ENCODE data around the gene NRTN.
"Not testable (repeated sequence)": the region's sequence is repeated elsewhere in the genome, so short reads cannot be mapped to it uniquely, and the experiment has no call there.

Gene NRTN

DNA sequence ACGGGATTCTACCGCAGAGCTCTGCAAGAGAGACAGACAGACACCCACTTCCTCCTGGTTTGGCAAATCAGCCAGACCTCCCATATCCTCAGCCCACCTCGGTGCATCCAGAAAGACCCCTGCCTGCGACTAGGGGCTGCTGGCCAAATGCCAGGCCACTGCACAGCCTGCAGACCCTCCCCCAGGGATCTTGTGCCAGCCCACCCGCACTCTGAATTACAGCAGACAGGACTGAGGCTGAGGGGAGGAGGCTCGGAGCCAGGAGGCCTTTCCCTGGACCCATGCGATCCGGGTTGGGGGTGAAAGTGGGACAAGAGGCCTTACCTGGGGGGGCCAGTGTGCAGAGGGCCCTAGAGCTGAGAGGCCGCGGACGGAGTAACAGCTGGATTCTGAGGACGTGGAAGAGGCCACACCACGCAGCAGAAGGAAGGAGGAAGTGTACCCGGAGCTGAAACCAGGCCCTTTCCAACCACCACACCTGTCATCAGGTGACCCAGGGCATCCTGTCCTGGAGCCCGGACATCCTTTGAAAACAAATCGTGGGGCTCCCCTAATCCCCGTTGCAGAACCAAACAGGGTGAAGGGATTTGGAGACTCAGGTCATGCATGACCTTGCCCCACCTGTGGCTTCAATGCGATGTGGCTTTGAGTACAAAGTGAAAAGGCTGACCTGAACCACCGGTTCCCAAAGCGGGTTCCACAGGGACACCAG lies 33.6 kb downstream of the NRTN start:
- DNase-seq, result no peak

DNA sequence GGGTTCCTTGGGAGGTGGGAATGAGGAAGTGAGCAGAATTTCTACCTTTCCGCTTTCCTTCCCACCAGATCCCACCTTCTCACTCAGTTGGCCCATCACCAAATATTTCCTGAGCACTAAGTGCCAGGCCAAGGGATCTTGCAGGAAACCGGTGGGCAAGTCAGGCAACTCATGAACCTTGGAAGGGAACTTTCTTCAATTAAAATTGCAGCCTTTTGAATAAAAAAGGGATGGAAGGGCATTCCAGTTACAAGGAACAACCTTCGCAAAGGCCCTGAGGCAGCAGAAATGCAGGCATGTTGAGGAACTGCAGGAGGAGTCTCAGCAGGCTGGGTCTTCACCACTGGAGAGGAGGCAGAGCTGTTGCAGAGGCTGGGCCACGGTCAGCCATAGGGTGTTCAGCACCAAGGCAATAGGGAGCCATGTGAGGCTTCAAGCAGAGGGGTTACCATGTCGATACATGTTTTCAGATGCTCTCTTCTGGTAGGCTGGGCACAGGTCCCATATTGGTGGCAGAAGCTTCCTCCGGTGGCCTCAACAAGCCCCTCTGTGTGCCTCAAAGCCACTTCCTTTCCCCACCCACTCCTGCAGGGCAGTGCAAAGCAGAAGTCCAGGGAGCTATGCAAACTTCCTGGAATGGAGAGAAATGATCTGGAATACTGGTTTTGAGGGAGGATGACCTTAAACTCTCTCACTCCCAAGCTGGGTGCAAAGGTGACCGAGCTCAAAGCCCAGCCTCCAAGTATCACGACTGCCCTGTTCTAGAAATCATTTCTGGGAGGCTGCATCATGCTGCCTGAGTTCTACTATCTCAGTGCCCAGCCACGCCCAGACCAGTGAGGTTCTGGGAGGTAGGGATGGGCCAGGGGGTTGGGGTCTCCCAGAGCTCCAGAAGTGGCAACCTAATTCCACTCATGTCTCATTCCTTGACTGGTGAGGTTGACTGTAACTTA lies 34.5 kb downstream of the NRTN start, which contains the start of gene FUT6:
TSS of gene FUT6 (minus strand) at position 638 of the 953 bp plus-strand sequence. CDS start 7,135 bp downstream, outside the sequence.
- DNase-seq, result peak; percentile 23 to 51 (median 48)

DNA sequence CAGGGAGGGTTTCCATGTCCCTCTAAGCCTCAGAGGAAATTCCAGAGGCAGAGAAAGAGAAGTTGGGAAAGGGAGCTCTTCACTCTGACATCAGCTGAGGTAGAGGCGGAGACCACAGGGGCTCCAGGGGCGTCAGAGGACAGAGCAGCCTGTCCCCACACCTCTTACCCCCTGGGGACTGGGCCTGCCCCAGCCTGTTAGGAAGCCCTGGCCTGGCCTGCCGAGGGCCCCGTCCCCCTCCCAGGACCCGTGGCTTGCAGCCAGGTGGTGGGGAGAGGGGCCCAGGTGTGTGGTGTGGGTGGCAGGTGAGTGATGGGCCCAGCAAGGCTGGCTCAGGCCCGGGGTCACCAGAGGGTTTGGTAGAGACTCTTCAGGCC lies 36.9 kb downstream of the NRTN start:
- not testable (repeated sequence) for DNase-seq

DNA sequence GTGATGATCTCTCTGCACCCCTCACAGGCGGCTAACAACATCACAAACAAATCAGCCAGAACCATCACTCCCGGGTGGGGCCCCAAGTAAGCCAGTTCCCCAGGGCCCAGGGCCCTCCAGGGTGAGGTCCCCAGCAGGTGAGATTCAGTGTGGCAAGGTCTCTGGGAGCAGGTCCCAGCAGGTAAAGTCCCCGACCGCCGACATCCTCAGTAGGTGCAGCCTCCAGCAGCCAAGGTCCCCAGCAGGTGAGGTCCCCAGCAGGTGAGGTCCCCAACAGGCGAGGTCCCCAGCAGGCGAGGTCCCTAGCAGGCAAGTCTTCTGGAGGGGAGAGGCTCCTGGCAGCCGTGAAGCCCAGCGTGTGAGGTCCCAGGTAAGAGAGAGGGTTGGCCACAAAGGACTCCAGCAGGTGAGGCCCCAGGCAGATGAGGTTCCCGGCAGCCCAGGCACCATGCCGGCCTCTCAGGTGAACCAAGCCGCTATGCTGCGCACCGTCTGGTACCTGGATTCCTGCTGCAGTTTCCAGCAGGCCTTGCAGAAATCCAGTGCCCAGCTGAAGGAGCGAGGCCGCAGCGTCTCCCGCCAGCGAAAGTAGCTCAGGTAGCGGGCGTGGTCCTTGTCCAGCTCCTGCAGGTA lies 38.5 kb downstream of the NRTN start:
- no peak for DNase-seq

DNA sequence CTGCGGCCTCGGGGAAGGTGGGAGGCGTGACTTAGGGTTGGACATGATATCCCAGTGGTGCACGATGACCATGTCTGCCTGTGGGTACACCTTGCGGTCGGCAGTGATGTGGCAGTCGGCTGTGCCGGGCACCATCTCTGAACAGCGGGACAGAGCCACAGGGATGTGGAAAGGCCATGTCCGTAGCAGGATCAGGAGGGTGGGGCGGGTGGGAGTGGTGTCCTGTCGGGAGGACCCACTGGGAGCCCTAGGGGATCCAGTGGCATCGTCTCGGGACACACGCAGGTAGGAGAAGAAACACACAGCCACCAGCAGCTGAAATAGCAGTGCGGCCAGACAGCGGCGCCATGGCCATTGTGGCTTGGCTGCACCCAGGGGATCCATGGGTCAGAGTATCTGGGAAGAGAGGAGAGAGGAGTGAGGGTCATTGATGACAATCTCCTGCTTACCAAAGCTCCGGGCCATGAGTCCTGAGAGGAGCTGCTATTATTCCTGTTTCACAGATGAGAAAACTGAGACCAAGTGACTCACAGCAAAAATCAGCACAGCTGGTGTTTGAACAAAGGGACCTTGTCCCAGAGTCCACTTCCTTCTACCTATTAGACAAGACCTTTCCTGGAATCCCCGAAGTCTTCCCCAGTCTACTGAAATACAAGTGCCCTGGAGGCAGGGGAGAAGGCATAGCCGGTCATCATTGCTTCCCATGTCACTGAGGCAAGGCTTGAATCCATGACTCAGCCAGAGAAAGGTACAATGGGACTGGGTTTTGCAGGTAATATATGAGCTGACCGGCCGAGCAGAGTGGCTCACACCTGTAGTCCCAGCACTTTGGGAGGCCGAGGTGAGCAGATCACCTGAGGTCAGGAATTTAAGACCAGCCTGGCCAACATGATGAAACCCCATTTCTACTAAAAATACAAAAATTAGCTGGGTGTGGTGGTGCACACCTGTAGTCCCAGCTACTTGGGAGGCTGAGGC lies 39.9 kb downstream of the NRTN start:
- DNase-seq, result no peak

DNA sequence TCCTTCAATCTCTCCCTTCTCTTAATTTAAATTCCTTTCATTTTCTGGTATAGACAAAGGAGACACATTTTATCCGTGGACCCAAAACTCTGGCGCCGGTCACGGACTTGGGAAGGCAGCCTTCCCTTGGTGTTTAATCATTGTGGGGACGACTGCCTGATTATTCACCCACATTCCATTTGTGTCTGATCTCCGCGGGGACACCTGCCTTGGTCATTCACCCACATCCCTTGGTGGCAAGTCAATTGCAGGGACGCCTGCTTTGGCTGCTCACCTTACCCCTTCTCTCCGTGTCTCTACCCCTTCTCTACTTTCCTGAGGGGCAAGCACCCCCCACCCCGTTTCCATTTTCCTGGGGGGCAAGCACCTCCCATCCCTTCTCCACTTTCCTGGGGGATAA lies 43.0 kb downstream of the NRTN start:
- DNase-seq, result not testable (repeated sequence)

DNA sequence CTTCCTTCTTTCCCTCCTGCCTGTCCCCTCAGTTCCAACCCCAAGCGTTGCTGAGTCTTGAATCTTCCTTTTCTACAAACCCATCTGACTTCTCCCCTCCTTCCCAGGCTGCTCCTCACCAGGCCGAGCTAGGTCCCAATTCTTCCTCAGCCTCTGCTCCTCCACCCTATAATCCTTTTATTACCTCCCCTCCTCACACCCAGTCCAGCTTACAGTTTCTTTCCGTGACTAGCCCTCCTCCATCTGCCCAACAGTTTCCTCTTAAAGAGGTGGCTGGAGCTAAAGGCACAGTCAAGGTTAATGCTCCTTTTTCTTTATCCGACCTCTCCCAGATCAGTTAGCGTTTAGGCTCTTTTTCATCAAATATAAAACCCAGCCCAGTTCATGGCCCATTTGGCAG lies 43.8 kb downstream of the NRTN start:
- DNase-seq, result not testable (repeated sequence)

DNA sequence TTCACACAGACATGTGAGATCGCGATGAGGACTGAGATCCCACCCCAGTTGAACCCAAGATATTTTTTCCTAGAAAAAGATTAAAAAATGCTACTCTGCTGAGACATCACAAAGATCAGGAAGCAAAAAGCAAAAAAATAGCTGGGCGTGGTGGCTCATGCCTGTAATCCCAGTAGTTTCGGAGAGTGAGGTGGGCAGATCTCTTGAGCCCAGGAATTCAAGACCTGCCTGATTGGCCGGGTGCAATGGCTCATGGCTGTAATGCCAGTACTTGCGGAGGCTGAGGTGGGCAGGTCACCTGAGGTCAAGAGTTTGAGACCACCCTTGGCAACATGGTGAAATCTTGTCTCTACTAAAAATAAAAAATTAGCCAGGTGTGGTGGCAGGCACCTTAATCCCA lies 45.3 kb downstream of the NRTN start:
- DNase-seq, result no peak

DNA sequence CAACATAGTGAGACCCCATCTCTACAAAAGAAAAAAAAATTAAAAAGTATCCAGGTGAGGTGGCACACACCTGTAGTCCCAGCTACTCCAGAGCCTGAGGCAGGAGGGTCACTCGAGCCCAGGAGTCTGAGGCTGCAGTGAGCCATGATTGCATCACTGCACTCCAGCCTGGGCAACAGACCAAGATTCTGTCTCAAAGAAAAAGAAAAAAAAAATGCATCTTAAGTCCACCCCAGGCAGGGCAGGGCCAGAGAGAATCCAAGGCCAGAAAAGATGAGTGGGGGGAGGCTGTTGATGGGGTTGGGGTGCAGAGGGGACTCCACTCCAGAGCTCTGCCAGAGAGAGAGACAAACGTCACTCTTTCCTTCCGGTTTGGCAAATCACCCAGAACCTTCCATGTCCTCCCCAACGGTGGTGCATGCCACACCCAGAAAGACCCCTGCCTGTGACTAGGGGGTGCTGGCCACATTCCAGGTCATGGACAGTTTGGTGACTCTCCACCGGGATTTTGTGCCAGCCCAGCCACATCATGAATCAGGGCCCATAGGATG lies 46.0 kb downstream of the NRTN start:
- DNase-seq, result no peak

DNA sequence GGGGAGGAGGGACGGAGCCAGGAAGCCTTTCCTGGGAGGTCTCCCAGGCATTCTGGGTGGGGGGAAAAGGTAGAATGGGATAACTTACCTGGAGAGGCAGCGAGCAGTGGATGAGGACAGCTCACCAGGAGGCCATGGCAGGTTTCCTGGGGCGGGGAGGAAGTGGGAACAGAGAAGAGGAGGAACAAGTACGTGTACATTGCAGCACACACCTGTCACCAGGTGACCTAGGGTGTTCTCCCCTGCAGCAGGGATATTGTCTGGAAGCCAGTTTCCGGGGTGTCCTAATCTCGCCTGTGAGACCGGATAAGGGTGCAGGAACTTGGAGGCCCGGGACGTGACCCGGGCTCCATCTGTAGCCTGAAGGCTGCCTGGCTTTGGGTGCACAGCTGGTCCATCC lies 46.4 kb downstream of the NRTN start, which contains the start of gene FUT3:
TSS of gene FUT3 (minus strand) at position 148 of the 400 bp plus-strand sequence.
- no peak for DNase-seq

DNA sequence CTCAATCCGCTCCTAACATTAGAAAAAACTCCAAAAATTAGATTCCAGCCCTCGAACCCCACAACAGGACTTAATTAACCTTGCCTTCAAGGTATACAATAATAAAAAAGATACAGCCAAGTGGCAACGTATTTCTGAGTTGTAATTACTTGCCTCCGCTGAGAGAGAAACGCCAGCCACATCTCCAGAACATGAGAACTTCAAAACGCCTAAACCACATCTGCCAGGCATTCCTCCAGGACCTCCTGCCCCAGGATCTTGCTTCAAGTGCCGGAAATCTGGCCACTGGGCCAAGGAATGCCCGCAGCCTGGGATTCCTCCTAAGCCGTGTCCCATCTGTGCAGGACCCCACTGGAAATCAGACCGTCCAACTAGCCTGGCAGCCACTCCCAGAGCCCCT lies 49.3 kb downstream of the NRTN start:
- not testable (repeated sequence) for DNase-seq

DNA sequence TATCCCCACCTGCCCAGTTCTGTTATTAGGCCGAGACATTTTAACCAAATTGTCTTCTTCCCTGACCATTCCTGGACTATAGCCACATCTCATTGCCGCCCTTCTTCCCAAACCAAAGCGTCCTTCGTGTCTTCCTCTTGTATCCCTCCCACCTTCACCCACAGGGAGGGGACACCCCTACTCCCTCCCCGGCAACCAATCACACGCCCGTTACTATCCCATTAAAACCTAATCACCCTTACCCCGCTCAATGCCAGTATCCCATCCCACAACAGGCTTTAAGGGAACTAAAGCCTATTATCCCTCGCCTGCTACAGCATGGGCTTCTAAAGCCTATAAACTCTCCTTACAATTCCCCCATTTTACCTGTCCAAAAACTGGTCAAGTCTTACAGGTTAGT lies 50.3 kb downstream of the NRTN start:
- DNase-seq, result not testable (repeated sequence)

DNA sequence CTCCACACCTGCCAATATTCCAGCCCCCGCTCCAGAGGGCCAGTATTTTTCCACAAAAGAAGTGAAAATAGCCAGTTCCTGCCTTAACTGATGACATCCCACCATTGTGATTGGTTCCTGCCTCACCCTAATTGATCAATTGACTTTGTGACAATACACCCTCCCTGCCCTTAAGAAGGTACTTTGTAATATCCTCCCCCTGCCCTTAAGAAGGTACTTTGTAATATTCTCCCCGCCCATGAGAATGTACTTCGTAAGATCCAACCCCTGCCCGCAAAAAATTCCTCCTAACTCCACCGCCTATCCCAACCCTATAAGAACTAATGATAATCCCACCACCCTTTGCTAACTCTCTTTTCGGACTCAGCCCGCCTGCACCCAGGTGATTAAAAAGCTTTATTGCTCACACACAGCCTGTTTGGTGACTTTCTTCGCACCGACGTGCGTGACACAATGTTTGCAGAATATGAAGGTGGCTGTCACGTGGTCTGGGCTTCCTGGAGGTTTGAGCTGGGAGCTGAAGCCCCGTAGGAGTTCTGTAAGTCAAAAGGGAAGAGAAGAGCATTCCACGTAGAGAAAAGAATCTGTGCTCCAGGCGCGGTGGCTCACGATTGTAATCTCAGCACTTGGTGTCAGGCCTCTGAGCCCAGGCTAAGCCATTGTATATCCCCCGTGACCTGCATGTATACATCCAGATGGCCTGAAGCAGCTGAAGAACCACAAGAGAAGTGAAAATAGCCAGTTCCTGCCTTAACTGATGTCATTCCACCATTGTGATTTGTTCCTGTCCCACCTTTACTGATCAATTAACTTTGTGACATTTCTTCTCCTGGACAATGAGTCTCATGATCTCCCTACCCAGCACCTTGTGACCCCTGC lies 52.6 kb downstream of the NRTN start:
- no peak for DNase-seq

DNA sequence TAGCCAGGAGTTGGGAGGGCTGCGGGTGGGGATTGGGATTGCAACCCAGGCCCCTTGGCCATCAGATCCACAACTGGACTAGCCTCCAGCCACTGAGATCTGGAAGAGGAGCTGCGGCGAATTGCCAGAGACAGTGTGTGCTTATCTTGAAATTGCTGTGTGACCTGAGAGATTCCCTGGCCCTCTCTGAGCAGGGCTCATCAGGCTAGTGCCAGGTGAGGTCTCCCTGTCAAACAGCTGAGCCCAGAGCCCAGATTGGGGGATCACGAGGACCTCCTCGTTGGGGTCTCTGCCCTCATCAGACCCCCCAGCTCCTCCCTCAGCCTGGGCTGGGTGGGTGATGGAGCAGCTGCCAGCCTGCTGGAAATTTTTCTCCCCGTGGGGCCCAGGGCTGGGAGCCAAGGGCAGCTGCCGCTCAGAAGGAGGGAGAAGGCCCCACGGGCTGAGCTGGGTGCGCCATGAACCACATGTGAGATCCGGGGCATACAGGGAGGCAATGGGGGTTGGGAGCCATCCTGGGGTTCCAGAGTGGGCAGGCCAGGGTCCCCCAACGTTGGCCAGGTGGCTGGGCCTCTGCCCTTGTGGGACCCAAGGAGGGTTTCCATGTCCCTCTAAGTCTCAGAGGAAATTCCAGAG lies 58.3 kb downstream of the NRTN start:
- no peak for DNase-seq

DNA sequence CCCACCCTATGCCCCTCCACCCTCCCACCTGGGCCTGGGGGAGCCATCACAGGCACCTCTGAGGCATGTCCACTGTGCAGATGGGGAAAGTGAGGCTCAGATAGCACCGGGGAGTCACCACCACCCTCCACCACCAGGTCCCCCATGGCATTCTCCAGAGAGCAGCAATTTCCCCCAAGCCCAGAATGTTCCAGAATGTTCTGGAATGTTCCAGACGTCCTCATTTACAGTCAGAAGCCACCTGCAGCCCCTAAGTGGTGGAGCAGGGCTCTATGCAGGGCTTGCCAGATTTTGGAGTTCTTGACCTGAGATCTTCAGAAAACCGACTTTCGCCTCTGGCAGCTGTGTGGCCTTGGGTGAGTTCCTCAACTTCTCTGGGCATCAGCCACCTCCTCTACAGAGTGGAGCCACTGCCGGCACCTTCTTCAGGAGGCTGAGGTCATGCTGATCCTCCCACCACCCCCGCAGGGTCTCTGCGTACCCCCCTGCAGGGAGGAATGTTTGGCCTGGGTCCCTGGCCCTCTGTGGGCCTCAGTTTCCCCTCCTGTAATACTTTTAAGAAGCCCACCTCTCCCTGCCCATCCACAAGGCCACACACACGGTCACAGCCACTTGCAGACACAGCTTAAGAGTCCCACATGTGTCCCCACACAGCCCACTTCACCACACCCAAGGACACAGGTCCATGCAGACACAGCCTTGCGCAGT lies 59.3 kb downstream of the NRTN start:
- no peak for DNase-seq

DNA sequence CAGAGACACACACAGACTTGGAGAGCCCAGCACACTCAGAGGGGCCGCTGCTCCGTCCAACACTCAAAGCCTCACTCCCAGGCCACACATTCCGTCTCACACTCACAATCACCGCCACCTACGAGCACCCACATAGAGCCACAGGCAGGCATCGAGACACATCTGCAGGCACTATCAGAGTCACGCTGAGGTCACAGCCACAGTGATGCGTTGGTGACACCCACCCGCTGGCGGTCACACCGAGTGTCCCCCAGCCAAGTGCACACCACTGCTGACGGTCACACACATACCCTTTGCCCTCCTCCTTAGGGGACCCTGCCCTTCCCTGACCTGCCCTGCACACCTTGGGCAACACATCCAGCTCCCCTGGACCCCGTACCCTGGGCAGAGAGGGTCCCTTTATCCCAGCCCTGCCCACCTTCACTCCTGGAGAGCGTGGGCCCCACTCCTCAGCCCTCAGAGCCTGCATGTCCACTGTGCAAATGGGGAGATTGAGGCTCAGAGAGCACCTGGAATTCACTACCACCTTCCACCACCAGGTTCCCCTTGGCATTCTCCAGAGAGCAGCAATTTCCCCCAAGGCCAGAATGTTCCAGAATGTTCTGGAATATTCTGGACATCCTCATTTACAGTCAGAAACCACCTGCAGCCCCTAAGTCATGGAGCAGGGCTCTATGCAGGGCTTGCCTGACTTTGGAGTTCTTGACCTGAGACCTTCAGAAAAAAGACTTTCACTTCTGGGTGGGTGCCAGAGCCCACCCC lies 60.0 kb downstream of the NRTN start:
- no peak for DNase-seq

DNA sequence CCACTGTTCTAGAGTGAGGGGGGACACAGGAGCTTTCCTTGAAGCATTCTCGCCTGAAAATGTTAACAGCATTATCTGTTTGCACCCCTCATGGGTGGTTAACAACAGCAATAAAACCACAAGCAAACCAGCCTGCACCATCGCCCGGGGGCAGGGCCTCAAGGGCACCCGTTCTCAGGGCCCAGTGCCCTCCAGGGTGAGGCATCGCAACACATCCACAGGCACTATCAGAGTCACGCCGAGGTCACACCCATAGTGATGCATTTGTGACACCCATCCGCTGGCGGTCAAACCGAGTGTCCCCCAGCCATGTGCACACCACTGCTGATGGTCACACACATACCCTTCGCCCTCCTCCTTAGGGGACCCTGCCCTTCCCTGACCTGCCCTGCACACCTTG lies 60.9 kb downstream of the NRTN start:
- DNase-seq, result no peak

All from suppressor macrophage (primary cell).